ENCODE measurements around the gene DISP3.

The DISP3 gene

DNA sequence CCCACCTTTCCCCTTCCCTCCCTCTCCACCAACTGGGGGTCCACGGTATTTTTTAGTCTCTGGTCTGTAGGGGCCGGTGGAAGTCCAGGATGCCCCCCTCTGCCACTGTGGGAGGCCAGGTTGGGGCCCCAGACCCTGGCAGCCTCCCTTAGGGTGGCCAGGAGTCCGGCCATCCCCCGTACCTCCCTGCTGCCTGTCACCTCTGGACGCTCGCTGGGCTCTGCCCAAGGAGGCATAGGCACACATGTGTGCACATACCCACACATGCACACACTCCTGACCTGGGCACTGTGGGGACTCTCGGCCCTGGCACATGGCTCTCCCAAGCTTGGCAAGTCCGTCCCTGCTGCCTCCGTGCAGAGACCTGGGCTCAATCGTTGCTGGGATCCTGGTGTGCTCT, 53.0 kb downstream of the DISP3 start:
- DNase-seq = no peak

DNA sequence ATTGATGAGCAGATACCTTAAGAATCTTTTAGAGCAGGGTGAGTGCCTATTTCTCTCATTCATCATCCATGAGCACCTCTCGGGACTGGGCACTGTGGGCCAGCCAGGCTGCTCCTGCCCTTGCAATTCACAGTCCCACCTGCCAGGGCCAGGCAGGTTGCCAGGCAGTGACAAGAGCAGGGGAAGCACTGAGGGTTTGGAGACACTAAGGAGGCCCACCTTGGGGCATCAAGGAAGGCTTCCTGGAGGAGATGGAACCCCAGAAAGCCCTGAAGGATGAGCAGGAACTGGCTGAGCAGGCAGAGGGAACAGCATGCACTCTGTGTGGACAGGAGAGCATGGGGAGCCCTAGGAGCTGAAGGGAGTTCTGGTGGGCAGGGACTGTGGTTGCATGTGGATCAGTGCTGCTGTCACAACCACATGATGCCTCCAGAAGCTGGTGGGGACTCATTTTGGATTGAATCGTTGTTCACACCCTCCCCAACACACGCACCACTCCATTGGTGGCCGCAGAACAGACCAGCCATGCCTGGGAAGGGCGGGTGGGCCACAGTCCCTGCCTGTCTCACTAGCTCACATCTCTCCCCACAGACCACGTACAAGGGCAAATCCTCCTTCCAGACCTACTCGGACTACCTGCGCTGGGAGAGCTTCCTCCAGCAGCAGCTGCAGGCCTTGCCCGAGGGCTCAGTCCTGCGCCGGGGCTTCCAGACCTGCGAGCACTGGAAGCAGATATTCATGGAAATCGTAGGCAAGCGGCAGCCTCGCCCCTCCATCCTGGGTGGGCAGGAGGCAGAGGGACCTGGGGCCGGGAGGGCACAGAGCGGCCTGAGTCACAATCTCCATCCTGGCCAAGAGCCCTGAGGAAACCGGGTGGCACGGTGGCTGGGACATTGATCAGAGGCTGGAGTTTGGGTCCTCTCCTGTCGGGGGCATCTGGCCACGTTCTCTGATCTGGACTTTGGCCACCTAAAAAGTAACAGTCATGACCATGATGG, 55.1 kb downstream of the DISP3 start:
- no peak for DNase-seq

DNA sequence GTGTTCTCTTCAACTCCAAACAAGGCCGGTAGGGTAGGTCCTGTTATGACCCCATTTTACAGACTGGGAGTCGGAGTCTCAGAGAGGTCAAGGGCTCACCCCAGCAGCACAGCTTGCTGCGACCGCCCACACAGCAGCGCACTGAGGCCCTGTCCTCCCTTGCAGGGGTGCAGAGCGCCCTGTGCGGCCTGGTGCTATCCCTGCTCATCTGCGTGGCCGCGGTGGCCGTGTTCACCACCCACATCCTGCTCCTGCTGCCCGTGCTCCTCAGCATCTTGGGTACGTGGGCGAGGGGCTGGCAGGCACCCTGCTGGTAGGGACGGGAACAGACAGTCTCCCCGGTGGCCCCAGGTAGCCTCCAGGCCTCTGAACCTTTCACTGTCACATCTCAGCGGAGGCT, 55.9 kb downstream of the DISP3 start:
- DNase-seq = no peak

DNA sequence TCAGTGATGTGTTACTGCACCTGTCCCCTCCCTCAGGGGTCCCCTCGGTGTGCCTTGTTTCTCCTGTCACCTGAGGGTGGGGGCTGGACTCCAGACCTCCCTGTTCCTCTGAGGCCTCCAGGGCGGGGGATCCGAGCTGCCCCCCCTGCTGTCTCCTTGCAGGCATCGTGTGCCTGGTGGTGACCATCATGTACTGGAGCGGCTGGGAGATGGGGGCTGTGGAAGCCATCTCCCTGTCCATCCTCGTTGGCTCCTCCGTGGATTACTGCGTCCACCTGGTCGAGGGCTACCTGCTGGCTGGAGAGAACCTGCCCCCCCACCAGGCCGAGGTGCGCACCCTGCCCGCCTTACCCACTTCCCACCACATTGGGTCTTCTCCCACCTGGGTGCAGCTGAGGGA, 56.4 kb downstream of the DISP3 start:
- no peak for DNase-seq

DNA sequence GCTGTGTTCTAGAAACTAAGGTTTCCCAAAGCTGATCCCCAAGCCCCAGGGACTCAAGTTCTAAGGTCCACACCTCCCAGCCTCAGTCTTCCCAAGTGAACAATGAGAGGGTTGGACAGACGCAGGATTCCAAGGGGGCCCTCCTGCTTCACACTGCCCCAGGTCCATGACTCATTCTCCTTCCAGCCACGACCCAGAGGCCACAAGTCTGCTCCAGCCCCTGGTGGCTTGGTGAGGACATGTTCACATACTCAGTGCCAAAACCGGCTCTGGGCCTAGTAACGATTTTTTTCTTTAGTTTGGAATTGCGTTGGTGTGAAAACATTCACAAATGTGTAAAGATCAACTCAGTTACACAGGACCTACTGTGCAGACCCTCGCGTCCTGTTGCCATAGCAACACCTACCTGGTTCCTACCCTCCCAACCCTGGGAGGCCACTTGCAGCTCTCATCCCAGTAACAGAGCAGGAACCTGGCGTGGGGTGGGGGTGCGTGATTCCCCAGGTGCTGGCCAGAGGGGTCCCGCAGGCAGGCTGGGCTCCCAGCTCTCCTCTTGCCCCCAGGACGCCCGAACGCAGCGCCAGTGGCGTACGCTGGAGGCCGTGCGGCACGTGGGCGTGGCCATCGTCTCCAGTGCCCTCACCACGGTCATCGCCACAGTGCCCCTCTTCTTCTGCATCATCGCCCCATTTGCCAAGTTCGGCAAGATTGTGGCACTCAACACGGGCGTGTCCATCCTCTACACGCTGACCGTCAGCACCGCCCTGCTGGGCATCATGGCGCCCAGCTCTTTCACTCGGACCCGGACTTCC, 57.0 kb downstream of the DISP3 start:
- no peak for DNase-seq

DNA sequence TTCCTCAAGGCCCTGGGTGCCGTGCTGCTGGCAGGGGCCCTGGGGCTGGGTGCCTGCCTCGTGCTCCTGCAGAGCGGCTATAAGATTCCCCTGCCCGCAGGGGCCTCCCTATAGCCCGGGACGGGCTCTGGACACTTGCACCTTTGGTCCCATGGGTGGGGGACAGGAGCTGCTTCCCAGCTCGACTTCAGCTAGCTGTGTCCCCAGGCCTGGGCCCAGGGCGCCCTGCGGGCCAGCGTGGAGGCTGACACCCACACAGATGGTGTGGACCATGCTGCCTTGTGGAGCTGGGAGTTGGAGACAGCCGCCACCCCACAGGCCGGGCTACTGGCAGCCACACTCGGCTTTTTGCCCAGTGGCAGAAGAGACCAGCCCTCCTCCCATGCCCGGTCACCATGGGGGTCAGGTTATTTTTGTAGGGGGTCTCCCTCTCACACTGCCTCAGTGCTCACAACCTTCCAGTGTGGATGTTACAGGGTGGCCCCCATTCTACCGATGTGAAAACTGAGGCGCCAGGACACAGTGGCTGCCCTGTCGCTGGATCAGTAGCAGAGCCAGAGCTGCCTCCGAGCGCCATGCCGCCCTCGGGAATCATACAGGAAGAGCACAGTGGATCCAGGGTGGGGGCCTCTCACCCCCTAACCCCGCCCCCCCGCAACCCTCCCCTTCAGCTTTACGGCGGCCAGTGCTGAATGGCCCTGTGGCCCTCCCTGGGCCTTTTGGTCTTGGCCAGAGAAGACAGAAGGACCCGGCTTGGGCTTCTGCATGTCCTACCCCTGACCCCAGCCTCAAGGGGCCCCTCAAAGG, 57.8 kb downstream of the DISP3 start:
- DNase-seq = no peak

DNA sequence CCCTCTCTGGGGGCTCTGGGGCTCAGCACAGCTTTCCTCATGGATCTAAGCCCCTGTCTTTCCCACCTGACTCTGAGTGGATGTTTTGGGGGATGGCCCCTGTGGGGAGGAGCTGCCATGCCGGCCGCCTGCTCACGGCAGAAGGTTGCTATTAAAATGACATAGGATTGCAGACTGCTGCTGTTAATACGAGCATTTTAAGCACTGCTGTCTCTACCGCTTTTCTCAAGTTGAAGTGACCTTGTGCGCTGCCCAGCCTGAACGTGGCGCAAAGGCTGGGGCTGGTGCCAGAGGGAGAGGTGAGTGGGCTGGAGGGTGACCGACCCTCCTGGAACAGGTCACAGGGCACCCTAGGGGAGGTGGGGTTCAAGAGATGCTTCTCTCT, 58.4 kb downstream of the DISP3 start:
- no peak for DNase-seq

DNA sequence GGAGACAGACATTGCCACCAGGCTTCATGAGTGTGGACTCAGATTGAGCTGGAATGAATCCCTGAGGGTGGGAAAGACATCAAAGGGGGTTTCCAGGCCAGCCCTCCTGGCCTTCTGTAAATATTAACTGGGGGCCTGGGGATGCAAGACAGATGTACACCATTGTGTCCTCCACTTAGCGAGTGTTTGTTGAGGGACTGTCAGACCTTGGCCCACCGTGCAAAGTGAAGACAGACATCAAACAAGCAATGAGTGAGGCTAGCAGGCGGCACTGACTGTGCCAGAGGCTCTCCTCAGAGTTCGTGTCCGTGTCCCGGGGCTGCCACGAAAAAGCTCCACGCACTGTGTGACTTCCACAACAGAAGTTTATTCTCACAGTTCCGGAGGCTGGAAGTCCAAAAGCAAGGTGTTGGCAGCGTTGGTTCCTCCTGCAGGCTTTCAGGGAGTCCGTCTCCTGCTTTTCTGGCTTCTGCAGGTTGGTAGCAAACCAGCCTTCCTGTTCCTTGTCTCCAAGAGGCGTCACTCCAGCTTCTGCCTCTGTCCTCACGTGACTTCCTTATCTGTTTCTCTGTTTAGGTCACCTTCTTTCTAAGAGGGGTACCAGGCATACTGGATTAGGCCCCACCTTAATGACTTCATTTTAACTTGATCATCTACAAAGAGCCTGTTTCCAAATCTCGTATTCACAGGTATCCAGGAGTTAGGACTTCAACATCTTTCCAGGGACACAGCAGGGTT, 59.1 kb downstream of the DISP3 start:
- no peak for DNase-seq

DNA sequence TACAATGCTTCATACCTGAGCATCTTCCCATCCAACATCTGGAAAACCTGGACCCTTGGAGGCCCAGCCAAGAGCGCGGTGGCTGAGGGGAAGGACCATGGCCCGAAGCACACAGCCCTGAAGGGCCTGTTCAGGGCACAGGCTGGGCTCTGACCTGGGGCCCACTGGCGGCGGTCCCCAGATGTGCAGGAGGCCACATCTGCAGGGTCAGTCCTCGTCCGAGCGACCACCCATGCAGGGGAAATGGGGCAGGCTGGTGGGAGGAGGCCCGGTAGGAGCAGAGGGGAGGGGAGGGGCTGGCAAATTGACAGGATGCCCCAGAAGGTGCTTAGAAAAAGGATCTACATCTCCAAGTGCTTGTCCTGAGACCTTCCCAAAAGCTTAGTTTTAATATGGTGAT, 59.9 kb downstream of the DISP3 start:
- no peak for DNase-seq

DNA sequence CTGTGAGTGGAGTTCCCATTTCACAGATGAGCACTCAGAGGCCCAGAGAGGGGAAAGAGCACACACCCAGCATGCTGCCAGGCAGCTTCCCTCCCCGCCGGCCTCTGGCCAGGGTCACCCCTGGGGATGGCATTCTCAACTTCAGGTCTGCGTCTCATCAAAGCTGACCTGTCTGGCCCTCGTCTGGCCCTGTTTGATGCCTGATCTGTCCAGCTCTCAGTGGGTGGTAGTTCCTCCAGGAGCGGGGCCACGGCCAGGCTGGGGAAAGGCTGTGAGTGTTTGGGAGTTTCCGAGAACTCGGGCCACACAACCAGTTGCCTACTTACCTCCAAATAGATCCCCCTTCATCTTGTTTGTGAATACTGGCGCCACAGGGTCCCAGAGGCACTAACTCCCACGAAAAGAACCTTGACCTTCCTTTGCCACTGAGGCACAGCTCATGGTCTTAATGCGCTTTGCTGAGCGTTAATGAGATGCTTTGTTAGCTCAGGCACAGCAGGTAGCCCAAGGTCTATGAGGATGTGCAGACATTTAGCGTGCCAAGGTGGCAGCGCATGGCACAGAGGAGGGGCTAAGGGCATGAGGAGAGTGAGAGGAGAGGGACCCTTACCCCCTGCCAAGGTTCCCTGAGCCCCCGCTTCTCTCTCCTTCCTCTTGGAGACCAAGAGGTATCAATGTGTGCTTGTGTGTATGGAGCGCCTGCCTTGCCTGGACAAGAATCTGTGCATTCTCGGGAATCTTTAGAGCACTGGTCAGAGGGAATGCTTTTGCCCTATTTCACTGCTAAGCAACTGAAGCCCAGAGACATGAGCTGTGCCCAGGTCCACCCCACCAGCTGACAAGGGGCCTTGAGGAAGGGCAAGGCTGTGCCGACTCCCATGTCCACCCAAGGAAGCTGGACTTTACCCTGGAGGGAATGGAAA, 61.2 kb downstream of the DISP3 start:
- DNase-seq = no peak

DNA sequence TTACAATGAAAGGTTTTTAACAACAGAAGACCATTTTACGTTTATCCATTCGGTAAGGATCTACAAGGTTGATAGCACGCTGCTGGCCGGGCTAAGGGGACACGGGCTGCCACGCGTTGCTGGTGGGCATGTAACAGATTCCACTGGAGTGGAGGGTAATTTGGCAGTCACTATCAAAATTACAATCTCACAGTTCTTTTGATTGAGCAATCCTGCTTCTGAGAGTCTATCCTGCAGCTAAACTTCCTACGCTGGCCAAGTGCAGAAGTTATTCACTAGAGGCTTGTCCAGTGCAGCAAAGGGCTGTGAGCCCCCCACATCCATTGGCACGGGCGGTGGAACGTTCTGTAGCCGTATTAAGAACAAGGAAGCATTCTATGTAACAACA, 61.8 kb downstream of the DISP3 start:
- DNase-seq = no peak

DNA sequence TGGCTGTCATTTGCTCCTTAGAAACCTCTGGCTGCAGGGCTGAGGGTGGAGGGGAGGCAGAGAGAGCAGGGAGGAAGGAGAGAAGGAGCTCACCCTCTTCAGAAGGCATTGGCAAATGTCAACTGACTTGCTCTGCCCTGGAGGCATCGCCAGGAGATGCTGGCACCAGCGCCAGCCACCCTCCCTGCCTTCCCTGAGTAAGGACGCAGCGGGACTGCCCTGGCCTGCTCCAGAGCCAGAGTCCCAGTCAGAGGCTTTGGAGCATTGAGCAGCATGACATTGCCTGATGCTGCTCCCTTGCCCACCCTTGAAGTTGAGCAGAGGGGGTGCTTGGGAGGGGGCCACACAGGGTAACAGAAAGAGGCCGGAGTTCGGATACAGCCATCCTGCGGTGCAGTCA, 62.3 kb downstream of the DISP3 start:
- no peak for DNase-seq

DNA sequence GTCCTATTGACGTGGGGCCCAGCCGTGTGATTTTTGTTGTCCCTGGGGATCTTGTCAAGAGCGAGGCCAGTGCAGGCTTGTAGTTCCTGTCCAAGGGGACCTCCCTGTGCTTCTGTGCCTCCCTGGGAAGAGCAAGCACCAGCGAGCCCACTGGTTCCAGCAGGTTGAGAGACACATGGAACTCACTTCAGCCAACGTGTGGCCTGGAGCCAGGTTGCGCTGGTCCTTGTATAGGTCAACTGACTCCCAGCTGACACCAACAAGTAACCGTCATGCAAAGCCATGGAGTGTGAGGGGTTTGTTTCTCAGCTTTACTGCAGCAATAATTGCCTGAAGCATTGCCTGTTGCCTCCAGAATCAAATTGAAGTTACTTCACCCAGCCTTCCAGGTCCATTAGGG, 63.0 kb downstream of the DISP3 start:
- DNase-seq = no peak

DNA sequence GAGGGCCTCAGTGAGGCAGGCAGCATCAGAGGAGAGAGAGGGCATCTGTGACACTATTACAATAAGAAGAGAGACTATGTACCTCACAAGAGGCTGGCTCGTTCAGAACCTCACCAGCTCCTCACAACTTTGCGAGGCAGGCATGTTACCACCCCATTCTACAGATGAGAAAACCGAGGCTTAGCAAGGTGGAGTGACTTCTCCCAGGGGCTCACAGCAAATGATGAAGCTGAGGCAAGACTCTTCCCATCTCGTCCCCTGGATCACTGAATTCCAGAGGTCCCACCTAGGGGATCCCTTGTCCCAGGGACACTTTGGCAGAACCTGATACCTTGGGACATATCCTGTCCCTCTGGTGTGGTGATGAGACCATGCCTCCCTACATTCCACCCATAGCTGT, 64.4 kb downstream of the DISP3 start:
- no peak for DNase-seq

DNA sequence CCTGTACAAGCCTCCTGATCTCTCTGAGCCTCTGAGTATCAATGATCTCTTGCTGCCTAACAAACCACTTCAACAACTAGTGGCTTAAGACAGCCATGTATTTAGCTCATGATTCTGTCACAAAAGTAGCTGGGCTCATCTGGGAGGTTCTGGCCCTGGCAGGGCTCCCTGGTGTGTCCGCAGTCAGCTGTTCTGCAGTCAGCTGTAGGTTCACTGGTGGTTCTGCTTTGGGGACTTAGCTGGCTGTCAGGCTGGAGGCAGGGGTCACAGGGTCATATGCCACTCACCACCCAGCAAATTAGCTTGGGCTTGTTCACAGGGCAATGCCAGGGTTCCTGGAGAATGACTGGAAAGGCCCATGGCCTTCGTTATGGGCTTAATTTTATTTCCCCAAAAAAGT, 64.8 kb downstream of the DISP3 start:
- no peak for DNase-seq

DNA sequence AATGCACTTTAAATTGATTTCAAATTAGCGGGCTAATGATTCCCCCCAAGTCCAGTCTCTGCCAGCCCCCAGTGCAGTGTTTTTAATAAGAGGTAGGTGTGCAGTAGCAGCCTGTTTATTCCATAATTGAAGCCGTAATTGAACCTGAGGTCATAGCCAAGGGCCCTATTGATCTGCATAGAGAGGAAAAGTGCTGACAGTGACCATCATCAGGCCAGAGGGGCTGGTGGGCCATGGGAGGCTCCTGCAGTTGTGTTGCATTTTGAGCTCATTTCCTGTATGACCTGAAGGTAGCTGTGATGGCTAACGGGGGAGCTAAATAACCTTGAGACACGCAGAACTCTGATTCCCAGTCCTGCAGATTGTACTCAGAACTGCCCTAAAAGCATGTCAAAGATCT, 67.5 kb downstream of the DISP3 start:
- no peak for DNase-seq

DNA sequence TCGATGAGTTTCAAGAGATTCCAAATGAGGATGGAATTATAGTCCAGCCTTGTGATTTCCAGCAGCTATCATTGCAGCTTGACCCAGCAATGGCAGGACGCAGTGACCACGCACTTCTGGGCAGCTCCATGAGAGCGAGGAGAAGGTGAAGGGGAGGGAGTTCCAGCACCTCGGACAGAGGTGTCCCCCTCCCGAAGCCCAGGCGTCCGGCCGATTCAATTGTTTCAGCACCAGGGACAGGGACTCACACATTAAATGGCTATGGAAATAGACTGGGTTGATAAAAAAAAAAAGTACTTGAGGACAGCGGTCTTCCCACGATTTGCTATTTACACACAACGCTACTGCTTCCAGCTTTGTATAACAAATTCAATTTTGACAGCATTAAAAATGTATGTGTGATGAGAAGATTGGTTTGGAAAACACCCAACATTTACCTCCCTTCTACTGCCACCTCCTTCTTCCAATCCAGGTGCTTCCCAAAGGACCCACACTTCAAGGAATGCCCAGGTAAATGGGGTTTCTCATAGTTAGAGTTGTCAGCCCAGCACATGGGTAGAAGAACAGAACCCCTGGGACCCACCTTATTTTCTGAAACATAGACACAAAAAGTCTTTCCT, 71.8 kb downstream of the DISP3 start:
- peak; percentile 35 for DNase-seq

DNA sequence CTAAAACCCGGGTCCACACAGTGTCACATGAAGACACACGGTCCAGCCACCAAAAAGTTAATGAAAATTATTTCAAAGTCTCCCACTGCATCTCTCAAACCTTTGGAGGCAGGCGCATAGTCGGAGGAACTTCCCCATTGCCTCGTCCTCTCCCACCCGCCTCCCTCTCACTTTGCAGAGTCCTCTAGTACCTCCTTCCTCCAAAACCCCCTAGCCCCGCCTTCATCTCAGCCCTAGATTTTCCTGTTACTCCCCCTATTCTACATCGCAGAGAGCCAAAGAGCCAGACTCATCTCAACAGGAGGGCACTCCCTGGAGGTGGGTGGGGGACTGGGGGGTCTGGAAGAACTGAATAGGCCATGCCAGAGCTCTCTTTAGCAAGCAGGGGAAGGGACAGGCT, 79.3 kb downstream of the DISP3 start:
- no peak for DNase-seq

DNA sequence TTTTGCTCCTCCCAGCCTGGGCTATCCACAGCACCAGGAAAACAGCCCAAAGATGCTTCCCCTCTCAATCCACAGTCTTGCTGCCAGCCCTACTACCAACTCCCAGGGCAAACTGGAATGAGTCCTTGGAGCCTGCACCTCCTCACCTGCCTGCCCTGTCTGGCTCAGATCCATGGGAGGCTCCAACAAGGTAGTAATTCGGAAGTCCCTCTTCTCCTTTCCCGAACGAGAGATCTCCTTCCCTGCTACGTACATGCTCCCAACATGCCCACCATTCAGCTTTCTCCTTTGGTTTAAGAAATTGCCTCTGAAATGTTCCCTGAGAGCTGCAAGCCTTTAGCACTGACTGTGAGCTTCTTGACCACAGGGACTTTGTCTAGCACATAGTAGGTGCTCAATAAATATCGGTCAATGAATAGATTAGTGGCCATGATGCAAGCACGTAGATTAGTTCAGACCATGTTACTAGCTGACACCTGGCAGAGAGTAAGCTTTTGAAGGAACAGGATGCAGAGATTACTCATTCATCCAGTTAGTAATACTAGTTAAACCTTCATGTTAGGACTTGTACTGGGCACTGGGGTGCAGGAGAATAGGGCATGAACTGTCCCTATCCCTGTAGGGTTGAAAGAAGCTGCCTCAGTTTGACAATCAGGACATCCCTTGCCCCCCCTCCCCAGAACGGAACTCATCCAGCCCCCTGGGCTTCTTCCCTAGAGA, 80.1 kb downstream of the DISP3 start:
- no peak for DNase-seq

DNA sequence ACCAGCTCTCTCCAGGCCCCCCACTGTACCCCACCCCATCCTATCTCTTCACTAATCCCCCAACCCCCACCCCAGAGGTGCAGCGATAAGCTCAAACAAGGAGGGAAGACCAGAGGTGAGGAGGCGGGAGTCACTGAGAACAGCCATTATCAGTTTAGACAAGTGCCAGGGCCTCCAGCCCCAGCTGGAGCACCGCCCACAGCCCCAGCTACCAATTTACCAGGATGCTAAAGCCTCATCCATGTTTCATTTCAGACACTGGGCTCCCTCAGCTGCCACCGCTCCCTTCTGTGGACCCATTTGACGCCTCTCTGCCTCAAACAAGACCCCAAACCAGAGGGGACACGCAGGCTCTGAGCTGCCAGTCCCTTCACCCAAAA, 80.6 kb downstream of the DISP3 start:
- DNase-seq = no peak

Measured in activated CD4-positive, alpha-beta T cell treated with anti-CD3 and anti-CD28 coated beads, Interleukin-2, amount 50 U/mL, for 16 hours (primary cell).